Measurements from ENCODE around the gene SLIT3.

Gene SLIT3

GRCh38 chr5:169242849-169243186 is 58.1 kb downstream of the SLIT3 start:
- DNase-seq (ENCODE audit: low spot score): no peak
- Mint-ChIP-seq H3K27ac (no peak overlapping the region), H3K27me3 (ENCODE audit: low read depth) (no peaks in the 10 kb centered on the region), H3K9me3 (peaks cover 14% of the 10 kb centered on the region), H3K4me3 (no peak overlapping the region), H3K4me1 (ENCODE audit: low read depth) (no peaks in the 10 kb centered on the region), H3K36me3 (ENCODE audit: low read depth) (no peaks in the 10 kb centered on the region)

GRCh38 chr5:169242175-169242848 is 58.6 kb downstream of the SLIT3 start:
- peaks cover 14% of the 10 kb centered on the region for H3K9me3 Mint-ChIP-seq
- no peak for DNase-seq (ENCODE audit: low spot score)
- no peaks in the 10 kb centered on the region for H3K36me3 Mint-ChIP-seq (ENCODE audit: low read depth)
- no peaks in the 10 kb centered on the region for H3K4me1 Mint-ChIP-seq (ENCODE audit: low read depth)
- H3K27me3 Mint-ChIP-seq (ENCODE audit: low read depth): no peaks in the 10 kb centered on the region
- no peak overlapping the region for H3K4me3 Mint-ChIP-seq
- H3K27ac Mint-ChIP-seq: no peak overlapping the region

- no peaks in the 10 kb centered on the region for H3K36me3 Mint-ChIP-seq (ENCODE audit: low read depth)
- H3K4me1 Mint-ChIP-seq (ENCODE audit: low read depth): no peaks in the 10 kb centered on the region
- no peaks in the 10 kb centered on the region for H3K27me3 Mint-ChIP-seq (ENCODE audit: low read depth)
- H3K27ac Mint-ChIP-seq: no peak overlapping the region
- H3K9me3 Mint-ChIP-seq: no peaks in the 10 kb centered on the region
- no peak overlapping the region for H3K4me3 Mint-ChIP-seq
- no peak for DNase-seq (ENCODE audit: low spot score)
These were observed 71.5 kb downstream of the SLIT3 start for GRCh38 chr5:169229342-169229892.

DNA sequence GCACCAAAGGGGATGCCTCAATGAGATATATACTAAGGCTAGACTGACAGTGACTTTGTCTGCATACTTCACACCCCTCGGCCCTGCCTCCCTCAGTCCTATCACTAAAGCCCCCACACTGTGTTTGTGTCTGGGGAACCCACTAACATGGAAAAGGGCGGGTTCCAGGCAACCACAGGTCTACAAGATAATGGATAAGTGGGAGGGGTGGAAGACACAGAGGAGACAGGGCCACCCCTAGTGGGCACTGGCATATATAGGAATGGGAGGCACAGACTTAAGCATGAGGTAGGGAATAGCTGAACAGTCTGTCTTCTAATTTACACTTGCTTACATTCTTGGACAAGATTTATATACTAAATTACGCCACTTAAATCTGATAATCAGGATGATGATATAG is 74.0 kb downstream of the SLIT3 start:
- H3K27ac Mint-ChIP-seq: no peak overlapping the region
- H3K9me3 Mint-ChIP-seq: no peaks in the 10 kb centered on the region
- no peaks in the 10 kb centered on the region for H3K4me1 Mint-ChIP-seq (ENCODE audit: low read depth)
- H3K36me3 Mint-ChIP-seq (ENCODE audit: low read depth): no peaks in the 10 kb centered on the region
- DNase-seq (ENCODE audit: low spot score): no peak
- H3K27me3 Mint-ChIP-seq (ENCODE audit: low read depth): no peaks in the 10 kb centered on the region
- no peak overlapping the region for H3K4me3 Mint-ChIP-seq

DNA sequence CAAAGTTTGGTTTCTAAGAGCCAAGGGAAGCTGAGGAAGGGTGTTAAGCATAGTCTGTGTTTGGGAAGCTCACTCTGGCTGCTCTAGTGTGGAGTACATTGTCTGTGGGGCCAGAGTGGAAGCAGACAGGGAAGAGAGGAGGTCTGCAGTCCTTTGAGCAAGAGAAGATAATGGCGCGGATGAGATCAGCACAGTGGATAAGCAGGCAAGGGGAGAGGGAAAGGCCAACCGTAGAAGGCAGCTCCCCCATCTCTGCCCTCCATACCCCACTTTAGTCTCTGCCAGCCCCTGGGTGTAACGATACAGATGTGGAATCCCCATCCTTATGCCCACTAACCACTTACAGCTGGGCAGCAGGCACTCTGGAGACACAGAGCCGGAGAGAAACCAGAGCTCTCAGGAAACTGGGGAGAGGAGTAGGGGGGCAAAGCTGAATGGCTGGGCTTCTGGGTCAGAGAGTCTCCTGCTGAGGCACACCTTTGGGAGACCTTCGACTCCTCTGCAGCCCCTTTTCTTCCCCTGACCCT is 75.0 kb downstream of the SLIT3 start:
- no peak overlapping the region for H3K4me3 Mint-ChIP-seq
- no peak for DNase-seq (ENCODE audit: low spot score)
- H3K9me3 Mint-ChIP-seq: no peaks in the 10 kb centered on the region
- no peaks in the 10 kb centered on the region for H3K36me3 Mint-ChIP-seq (ENCODE audit: low read depth)
- H3K4me1 Mint-ChIP-seq (ENCODE audit: low read depth): no peaks in the 10 kb centered on the region
- H3K27me3 Mint-ChIP-seq (ENCODE audit: low read depth): no peaks in the 10 kb centered on the region
- no peak overlapping the region for H3K27ac Mint-ChIP-seq

- Mint-ChIP-seq H3K4me3 (no peak overlapping the region), H3K9me3 (no peaks in the 10 kb centered on the region), H3K4me1 (ENCODE audit: low read depth) (no peaks in the 10 kb centered on the region), H3K27ac (no peak overlapping the region), H3K27me3 (ENCODE audit: low read depth) (no peaks in the 10 kb centered on the region), H3K36me3 (ENCODE audit: low read depth) (no peaks in the 10 kb centered on the region)
- DNase-seq (ENCODE audit: low spot score): no peak
These were observed 77.4 kb downstream of the SLIT3 start for GRCh38 chr5:169223595-169223953.

DNA sequence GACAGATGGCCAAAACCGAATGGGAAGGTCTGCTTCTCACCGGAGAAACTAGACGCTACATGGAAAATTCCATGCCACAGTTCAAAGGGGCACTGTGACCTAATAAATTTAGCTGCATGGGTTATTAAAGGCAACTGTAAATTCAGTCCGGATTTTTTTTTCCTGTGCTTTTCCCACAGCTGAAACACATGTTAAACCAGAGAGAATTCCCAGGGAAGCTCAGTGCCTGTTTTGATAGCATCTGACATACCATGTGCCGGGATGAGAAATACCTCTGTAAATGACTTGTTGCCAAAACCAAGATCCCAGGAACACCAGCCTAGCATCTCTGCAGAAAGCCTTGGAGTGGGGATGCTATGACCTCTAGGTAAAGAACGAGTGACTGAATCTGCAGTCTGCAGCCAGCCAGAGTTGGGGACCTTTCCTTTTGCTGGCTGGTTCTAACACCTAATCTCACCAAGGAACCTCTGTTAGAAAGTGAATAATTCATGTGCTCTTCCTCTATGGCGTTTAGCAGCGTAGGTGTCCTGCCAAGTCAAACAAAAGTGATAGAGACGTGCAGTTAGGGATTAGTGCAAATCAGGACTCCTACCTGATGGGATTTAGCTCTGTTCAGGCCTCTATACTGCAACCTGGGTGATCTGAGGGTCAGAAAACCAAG is 77.9 kb downstream of the SLIT3 start:
- no peak for DNase-seq (ENCODE audit: low spot score)
- H3K4me1 Mint-ChIP-seq (ENCODE audit: low read depth): no peaks in the 10 kb centered on the region
- H3K4me3 Mint-ChIP-seq: no peak overlapping the region

GRCh38 chr5:169221519-169221918 is 79.4 kb downstream of the SLIT3 start:
- no peak overlapping the region for H3K27ac Mint-ChIP-seq
- H3K4me1 Mint-ChIP-seq (ENCODE audit: low read depth): no peaks in the 10 kb centered on the region
- no peak for DNase-seq (ENCODE audit: low spot score)
- H3K27me3 Mint-ChIP-seq (ENCODE audit: low read depth): no peaks in the 10 kb centered on the region
- H3K4me3 Mint-ChIP-seq: no peak overlapping the region
- H3K36me3 Mint-ChIP-seq (ENCODE audit: low read depth): no peaks in the 10 kb centered on the region
- H3K9me3 Mint-ChIP-seq: no peaks in the 10 kb centered on the region

More for the DNA sequence above, 77.9 kb downstream of the SLIT3 start:
- H3K36me3 Mint-ChIP-seq (ENCODE audit: low read depth): no peaks in the 10 kb centered on the region
- no peak overlapping the region for H3K27ac Mint-ChIP-seq
- no peaks in the 10 kb centered on the region for H3K9me3 Mint-ChIP-seq
- H3K27me3 Mint-ChIP-seq (ENCODE audit: low read depth): no peaks in the 10 kb centered on the region

DNA sequence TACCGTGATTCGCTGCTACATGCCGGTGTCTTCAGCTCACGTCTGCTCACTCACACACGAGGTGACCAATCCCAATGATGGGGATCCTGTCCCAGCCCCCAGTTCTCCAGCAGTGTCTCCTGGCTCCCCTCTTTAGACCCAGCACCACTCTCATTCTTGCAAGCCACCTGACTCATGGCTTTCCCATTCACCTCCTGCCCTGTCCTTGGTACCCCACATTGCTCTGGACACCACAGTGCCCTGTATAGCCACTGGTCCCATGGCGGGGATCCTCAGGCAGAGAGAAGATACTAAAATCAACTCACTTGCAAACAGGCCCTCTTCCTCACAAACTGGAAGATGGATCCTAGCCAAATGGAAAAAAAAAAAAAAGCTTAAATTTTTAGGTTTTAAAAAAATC is 81.0 kb downstream of the SLIT3 start:
- Mint-ChIP-seq H3K4me3 (no peak overlapping the region), H3K27me3 (ENCODE audit: low read depth) (no peaks in the 10 kb centered on the region), H3K36me3 (ENCODE audit: low read depth) (no peaks in the 10 kb centered on the region), H3K4me1 (ENCODE audit: low read depth) (no peaks in the 10 kb centered on the region), H3K27ac (no peak overlapping the region), H3K9me3 (no peaks in the 10 kb centered on the region)
- no peak for DNase-seq (ENCODE audit: low spot score)

DNA sequence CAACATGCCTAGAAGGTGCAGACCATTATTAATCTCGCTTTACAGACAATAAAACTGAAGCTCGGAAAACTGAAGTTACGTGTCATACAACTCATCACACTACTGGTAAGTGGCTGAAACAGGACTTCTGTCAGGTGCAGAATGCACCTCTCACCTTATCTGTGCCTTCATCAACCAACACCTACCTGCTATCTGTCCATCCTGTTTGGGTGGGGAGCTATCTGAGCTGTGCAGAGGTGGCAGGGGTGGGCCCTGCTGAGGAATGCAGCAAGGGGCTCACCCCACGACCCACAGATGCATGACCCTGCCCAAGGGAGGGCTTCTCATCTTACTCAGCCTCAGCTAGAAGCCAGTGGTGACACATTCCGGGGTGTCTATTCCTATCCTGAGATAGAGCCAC is 81.6 kb downstream of the SLIT3 start:
- no peaks in the 10 kb centered on the region for H3K4me1 Mint-ChIP-seq (ENCODE audit: low read depth)
- H3K27me3 Mint-ChIP-seq (ENCODE audit: low read depth): no peaks in the 10 kb centered on the region
- DNase-seq (ENCODE audit: low spot score): no peak
- H3K9me3 Mint-ChIP-seq: no peaks in the 10 kb centered on the region
- H3K36me3 Mint-ChIP-seq (ENCODE audit: low read depth): no peaks in the 10 kb centered on the region
- H3K27ac Mint-ChIP-seq: no peak overlapping the region
- H3K4me3 Mint-ChIP-seq: no peak overlapping the region

DNA sequence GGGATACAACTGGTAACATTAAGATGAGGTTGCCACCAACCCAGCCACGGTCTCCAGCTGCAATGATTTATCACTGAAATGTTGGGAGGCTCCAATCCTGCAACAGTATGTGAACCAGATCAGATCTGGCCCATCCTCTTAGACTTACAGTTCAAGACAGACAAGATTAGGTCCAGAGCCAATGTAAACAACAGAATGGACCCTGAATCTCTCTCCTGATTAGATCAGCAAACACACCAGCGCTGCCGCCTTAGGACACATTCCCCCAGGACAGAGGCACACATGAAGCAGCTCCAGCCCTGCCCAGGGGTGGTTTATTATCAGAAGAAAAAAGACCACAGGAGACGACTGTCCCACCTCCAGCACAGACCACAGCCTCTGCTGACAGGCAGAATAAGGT is 82.1 kb downstream of the SLIT3 start:
- no peak for DNase-seq (ENCODE audit: low spot score)
- H3K27me3 Mint-ChIP-seq (ENCODE audit: low read depth): no peaks in the 10 kb centered on the region
- no peaks in the 10 kb centered on the region for H3K36me3 Mint-ChIP-seq (ENCODE audit: low read depth)
- no peak overlapping the region for H3K27ac Mint-ChIP-seq
- H3K4me3 Mint-ChIP-seq: no peak overlapping the region
- no peaks in the 10 kb centered on the region for H3K9me3 Mint-ChIP-seq
- H3K4me1 Mint-ChIP-seq (ENCODE audit: low read depth): no peaks in the 10 kb centered on the region

DNA sequence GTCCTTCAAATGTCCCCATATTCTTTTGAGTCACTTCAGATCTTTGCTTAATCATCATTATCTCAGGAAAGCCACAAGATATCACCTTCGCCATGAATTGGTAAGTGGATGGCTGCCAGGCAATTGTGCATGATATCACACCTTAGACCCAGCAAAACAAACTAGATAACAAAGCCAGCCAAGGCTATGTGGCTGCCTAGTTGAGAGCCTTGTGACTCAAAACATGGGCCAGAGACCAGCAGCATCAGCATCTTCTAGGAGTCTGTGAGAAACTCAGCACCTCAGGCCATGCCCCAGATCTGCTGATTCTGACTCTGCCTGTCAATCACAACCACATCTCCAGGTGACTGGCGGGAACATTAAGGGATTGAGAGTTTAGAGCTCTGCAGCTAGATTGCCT is 82.8 kb downstream of the SLIT3 start:
- no peak overlapping the region for H3K27ac Mint-ChIP-seq
- H3K4me1 Mint-ChIP-seq (ENCODE audit: low read depth): no peaks in the 10 kb centered on the region
- H3K27me3 Mint-ChIP-seq (ENCODE audit: low read depth): no peaks in the 10 kb centered on the region
- H3K4me3 Mint-ChIP-seq: no peak overlapping the region
- no peak for DNase-seq (ENCODE audit: low spot score)
- no peaks in the 10 kb centered on the region for H3K36me3 Mint-ChIP-seq (ENCODE audit: low read depth)
- no peaks in the 10 kb centered on the region for H3K9me3 Mint-ChIP-seq

- Mint-ChIP-seq H3K4me1 (ENCODE audit: low read depth) (no peaks in the 10 kb centered on the region), H3K27ac (no peak overlapping the region)
These were observed 84.1 kb downstream of the SLIT3 start for GRCh38 chr5:169216866-169217265.

GRCh38 chr5:169213479-169213878 is 87.5 kb downstream of the SLIT3 start:
- Mint-ChIP-seq H3K4me1 (ENCODE audit: low read depth) (no peaks in the 10 kb centered on the region), H3K9me3 (no peaks in the 10 kb centered on the region), H3K36me3 (ENCODE audit: low read depth) (no peaks in the 10 kb centered on the region), H3K4me3 (no peak overlapping the region), H3K27ac (no peak overlapping the region), H3K27me3 (ENCODE audit: low read depth) (no peaks in the 10 kb centered on the region)
- DNase-seq (ENCODE audit: low spot score): no peak

More at GRCh38 chr5:169216866-169217265, 84.1 kb downstream of the SLIT3 start:
- Mint-ChIP-seq H3K9me3 (no peaks in the 10 kb centered on the region), H3K4me3 (no peak overlapping the region), H3K27me3 (ENCODE audit: low read depth) (no peaks in the 10 kb centered on the region), H3K36me3 (ENCODE audit: low read depth) (no peaks in the 10 kb centered on the region)
- DNase-seq (ENCODE audit: low spot score): no peak

Data from T-helper 2 cell treated with Interferon-gamma antibody and Interleukin-4, amounts not matched to agents 5 μg/mL and 100 μg/mL, for 36 hours (primary cell).